Stimulated activated naive CD8-positive, alpha-beta T cell treated with anti-CD3 and anti-CD28 coated beads, Interleukin-15, amount 100 ng/mL, for 72 hours (primary cell): ENCODE results near the gene LDB2.

Experiments used
- ATAC-seq: fragments of 150-1000 bp; cut with Tn5 transposase; 2 replicates; pipeline ENCODE4 v1.10.0; 2021; ENCODE audit warnings: mild to moderate bottlenecking, moderate library complexity
- DNase-seq, 2 donors: peaks; one replicate each; pipeline ENCODE4 v3.0.0; 2021 to 2022
- H3K27ac Mint-ChIP-seq, 2 donors: one replicate each; pipeline ENCODE4 v1.8.0; 2022; ENCODE audit warnings: mild to moderate bottlenecking in 2 of 2, mixed read lengths in 2 of 2, moderate library complexity in 2 of 2
- H3K27me3 Mint-ChIP-seq: one replicate; pipeline ENCODE4 v1.8.0; 2022; ENCODE audit warnings: mixed read lengths
- H3K4me1 Mint-ChIP-seq: one replicate; pipeline ENCODE4 v1.8.0; 2022; ENCODE audit warnings: mild to moderate bottlenecking, mixed read lengths
- H3K4me3 Mint-ChIP-seq, 2 donors: one replicate each; pipeline ENCODE4 v1.8.0; 2022; ENCODE audit warnings: mild to moderate bottlenecking in 2 of 2, mixed read lengths in 2 of 2, moderate library complexity in 1 of 2
- H3K9me3 Mint-ChIP-seq, 2 donors: one replicate each; pipeline ENCODE4 v1.8.0; 2022; ENCODE audit warnings: mixed read lengths in 2 of 2

Gene LDB2

DNA sequence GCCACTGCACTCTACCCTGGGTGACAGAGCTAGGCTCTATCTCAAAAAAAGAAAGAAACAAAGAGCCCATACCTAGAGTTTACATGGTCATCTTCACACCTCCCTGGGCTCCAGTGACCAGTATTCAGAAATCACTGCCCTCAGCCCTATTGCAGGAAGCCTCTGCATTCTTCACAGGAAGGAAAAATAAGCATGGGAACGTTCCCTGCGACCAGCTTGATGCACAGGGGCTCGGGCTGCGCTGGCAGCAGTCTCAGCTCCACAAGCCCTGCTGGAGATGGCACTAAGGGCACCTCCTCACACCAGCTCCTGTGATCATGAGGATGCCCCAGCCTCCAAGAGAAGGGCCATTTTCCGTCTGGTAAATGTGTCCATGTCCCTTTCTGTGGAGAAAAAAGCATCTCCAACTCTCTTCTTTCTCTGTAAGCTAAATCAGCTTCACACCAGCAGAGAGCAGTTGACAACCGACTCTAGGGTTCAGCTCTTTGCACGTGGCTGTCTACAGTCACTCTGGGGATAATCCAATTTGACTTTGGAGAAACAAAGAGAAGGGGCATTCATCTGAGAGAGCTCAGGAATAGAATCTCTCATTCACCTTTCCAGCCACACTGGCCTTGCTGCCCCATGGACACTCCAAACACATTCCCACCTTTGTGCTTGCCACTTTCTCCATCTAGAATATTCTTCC is 33.1 kb downstream of the LDB2 start:
- no peaks in the 10 kb centered on the region for H3K9me3 Mint-ChIP-seq
- H3K4me1 Mint-ChIP-seq, result no peaks in the 10 kb centered on the region
- ATAC-seq (no peak), DNase-seq (no peak)
- H3K27ac Mint-ChIP-seq, result no peak overlapping the region
- H3K4me3 Mint-ChIP-seq, result no peak overlapping the region
- H3K27me3 Mint-ChIP-seq, result no peaks in the 10 kb centered on the region

DNA sequence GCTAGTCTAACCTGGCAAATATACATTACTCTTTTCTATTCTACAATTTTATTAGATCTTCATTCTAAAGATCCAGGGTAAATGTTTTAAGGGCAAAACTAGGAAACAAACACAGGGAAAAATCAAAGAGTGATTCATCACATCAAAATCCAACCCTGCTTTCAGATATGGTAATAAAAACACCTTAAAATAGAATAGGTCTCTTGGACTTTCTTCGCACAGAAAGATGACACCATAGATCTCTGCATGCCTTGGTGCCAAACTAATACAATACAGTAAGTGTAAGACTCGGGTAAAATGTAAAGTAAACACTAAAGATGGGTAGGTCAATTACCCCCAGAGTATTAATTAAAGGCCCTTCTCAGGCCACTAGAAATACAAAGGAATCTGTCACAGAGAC is 34.2 kb downstream of the LDB2 start:
- Mint-ChIP-seq H3K9me3 (no peaks in the 10 kb centered on the region), H3K27ac (no peak overlapping the region), H3K27me3 (no peaks in the 10 kb centered on the region), H3K4me3 (no peak overlapping the region), H3K4me1 (no peaks in the 10 kb centered on the region)
- DNase-seq, result no peak
- no peak for ATAC-seq

DNA sequence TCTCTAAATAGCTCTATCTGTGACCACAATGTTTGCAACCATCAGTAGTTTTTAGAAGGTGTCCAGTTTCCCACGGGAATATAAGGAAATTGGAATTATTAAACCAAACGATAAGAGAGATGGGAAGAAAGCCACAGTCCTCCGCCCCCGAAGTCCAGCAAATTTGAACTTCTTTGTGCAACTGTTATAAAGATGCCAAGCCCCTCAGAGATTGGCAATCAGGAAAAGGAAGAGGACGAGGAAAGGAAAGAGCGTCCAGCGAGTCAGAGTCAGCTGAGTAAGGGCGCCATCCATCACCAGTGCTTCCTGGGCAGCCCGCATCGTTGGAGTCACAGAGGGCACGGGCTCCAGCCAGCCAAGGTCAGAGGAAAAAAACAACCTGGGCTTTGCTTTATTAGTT is 35.7 kb downstream of the LDB2 start:
- ATAC-seq (no peak), DNase-seq (no peak)
- H3K27ac Mint-ChIP-seq, result no peak overlapping the region
- H3K27me3 Mint-ChIP-seq, result no peaks in the 10 kb centered on the region
- H3K4me1 Mint-ChIP-seq, result no peaks in the 10 kb centered on the region
- no peaks in the 10 kb centered on the region for H3K9me3 Mint-ChIP-seq
- H3K4me3 Mint-ChIP-seq, result no peak overlapping the region

DNA sequence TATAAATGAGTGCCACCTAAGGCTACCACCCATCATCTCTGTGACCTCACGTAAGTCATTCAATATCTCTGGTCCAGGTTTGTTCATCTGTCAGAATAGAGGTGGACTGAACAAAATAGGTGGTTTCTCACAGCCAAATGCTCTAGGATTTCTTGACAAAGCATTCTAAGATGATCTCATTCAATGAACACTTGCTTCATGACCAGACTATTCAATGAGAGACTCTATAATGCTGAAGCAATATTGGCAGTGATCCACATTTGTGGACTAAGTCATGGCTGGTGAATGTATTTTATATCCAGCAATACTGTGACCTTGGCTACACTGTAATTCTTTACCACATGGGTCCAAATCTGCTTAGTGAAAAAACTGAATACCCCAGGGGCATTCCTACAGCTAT is 37.9 kb downstream of the LDB2 start:
- DNase-seq (no peak), ATAC-seq (no peak)
- Mint-ChIP-seq H3K4me1 (no peaks in the 10 kb centered on the region), H3K9me3 (no peaks in the 10 kb centered on the region), H3K4me3 (no peak overlapping the region), H3K27ac (no peak overlapping the region), H3K27me3 (peaks cover 9% of the 10 kb centered on the region)

DNA sequence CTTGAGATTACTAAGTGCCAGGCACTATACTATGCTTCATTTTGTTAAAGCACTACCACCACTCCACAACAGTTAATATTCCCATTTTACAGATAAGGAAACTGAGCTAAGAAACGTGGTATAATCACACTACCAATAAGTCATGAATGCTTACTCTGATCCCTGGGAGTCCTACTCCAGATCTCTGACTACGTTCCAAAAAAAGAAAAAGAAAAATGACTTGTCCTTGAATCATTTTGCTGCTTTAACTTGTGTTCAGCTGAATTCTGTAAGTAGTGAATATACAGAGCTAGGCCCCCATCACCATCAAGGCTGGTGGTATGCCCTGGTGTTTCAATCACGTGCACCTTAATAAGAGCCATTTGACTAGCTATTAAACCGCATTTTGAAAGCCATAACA is 39.4 kb downstream of the LDB2 start:
- no peak for DNase-seq
- ATAC-seq, result no peak
- Mint-ChIP-seq H3K4me3 (no peak overlapping the region), H3K4me1 (no peaks in the 10 kb centered on the region), H3K9me3 (no peaks in the 10 kb centered on the region), H3K27me3 (peaks cover 9% of the 10 kb centered on the region), H3K27ac (no peak overlapping the region)

DNA sequence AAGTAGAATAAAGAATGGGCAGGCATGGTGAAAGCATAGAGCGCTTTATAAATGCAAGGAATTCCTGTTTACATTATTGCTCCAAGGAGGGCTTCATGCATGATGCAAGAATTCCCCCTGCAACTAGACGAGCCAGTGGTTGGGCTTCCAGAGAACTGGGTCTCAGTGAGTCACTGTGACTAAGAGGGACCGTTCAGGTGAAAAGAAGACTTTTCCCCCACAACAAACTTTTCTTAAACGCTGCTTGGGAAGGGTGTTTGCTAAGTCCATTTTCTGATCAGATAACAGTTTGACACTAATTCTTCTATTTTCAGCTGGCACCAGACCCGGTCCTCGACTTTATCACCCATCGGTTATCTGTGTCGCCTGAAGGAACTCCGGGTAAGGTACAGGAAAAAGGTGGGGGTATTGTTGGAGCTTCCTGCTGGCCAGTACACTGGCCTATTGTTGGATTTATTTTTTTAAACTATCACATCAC is 40.1 kb downstream of the LDB2 start:
- H3K9me3 Mint-ChIP-seq, result no peaks in the 10 kb centered on the region
- no peak overlapping the region for H3K4me3 Mint-ChIP-seq
- no peaks in the 10 kb centered on the region for H3K4me1 Mint-ChIP-seq
- no peak for ATAC-seq
- DNase-seq, result no peak
- peaks cover 9% of the 10 kb centered on the region for H3K27me3 Mint-ChIP-seq
- no peak overlapping the region for H3K27ac Mint-ChIP-seq

DNA sequence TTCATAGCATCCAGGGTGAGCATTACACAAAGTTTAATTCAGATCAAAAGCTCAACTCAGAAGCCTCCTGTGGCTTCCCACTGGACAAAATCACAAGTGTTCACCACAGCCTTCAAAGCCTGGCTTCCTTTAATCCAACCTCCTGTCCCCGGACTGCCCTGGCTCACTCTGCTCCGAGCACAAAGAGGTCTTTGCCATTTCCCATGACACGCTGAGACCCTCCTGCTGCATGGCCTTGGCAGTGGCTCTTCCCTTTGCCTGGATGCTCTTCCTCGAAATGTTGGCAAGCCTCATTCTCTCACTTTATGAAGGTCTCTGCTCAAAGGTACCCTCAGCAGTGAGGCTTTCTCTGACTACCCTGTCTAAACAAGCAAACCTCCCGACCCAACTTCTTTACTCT is 41.0 kb downstream of the LDB2 start:
- Mint-ChIP-seq H3K27ac (no peak overlapping the region), H3K9me3 (no peaks in the 10 kb centered on the region), H3K27me3 (peaks cover 9% of the 10 kb centered on the region), H3K4me3 (no peak overlapping the region), H3K4me1 (no peaks in the 10 kb centered on the region)
- DNase-seq, result no peak
- ATAC-seq, result no peak

DNA sequence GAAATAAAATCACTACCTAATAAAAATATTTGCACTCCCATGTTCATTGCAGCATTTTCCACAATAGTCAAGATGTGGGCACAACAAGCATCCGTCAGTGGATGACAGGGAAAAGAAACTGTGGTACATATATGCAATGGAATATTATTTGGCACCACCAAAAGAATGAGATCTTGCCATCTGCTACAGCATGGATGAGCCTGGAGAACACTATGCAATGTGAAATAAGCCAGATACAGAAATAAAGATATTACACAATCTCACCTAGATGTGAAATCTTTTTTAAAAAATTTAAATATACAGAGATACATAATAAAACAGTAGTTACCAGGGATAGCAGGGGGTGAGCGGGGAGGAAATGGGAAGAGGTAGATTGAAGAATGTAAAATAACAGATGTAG is 44.8 kb downstream of the LDB2 start:
- no peak overlapping the region for H3K27ac Mint-ChIP-seq
- H3K9me3 Mint-ChIP-seq, result no peaks in the 10 kb centered on the region
- no peak overlapping the region for H3K4me3 Mint-ChIP-seq
- DNase-seq (no peak), ATAC-seq (no peak)
- peaks cover 27% of the 10 kb centered on the region for H3K27me3 Mint-ChIP-seq
- H3K4me1 Mint-ChIP-seq, result no peaks in the 10 kb centered on the region

DNA sequence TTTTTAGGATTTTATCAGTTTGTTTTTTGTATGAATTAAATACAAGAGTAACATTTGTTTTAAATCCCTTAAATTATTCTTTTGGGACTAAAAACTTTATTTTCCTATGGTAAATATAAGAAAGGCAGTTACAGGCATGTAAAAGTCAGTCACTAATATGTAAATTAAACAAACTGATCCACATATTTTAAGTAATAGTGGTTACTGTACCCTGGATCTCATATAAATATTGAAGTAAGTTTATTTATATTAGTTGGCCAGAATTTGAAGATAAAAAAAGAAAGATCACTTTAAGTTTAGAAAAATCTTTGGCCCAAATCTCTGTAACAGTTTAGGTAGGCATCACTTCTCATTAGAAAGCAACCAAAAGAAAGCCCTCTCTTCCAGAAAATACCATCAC is 45.8 kb downstream of the LDB2 start:
- no peak overlapping the region for H3K27ac Mint-ChIP-seq

DNA sequence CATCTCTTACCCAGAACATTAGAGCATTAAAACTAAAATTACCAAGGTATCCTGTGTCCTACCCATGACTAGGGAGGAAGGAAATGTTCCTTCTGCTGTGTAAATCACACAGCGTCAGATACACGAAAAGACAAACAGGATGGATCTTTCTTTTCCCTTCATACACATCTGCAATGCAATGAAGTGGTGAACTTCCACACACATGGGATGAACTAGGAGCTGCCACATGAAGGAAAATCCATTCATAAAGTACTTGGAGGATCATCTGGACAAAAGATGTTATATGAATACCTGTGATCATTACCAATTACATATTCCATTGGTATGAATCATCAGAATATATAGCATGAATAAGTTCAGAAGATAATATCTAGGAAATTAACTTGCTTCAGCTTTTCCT is 46.2 kb downstream of the LDB2 start:
- Mint-ChIP-seq H3K27me3 (peaks cover 26% of the 10 kb centered on the region), H3K9me3 (no peaks in the 10 kb centered on the region), H3K4me1 (no peaks in the 10 kb centered on the region), H3K4me3 (no peak overlapping the region), H3K27ac (no peak overlapping the region)
- DNase-seq (no peak), ATAC-seq (no peak)

More for the DNA sequence above, 45.8 kb downstream of the LDB2 start:
- H3K27me3 Mint-ChIP-seq, result peaks cover 30% of the 10 kb centered on the region
- no peak overlapping the region for H3K4me3 Mint-ChIP-seq
- H3K9me3 Mint-ChIP-seq, result no peaks in the 10 kb centered on the region
- DNase-seq (no peak), ATAC-seq (no peak)
- H3K4me1 Mint-ChIP-seq, result no peaks in the 10 kb centered on the region

DNA sequence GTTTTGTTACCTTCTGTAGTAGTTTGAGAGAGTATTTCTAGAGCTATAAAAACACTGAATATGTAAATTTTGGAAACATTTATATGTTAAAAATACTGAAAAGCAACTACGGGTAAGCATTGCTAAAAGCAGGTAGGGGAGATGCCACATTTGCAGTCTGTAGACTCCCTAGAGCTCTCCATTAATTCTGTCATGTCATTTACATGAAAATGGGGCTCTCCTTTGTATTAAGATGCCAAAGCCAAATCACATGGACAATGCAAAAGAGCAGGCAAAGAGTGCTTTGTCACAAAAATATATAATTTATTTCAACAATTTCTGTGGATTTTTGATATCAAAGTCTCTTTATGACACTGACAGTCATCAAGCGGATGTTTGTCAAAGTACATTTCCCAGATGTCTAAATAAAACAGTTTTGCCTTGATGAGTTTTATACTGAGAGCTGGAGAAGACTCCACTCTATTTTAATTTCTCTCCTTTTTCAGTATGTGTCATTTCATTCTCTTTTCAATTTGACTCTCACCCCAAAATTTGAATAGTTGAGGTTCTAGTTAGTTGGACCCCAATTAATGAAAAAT is 51.8 kb downstream of the LDB2 start:
- Mint-ChIP-seq H3K4me1 (no peaks in the 10 kb centered on the region), H3K27ac (no peak overlapping the region), H3K27me3 (peaks cover 18% of the 10 kb centered on the region), H3K4me3 (no peak overlapping the region), H3K9me3 (no peaks in the 10 kb centered on the region)
- DNase-seq, result no peak
- ATAC-seq, result no peak

DNA sequence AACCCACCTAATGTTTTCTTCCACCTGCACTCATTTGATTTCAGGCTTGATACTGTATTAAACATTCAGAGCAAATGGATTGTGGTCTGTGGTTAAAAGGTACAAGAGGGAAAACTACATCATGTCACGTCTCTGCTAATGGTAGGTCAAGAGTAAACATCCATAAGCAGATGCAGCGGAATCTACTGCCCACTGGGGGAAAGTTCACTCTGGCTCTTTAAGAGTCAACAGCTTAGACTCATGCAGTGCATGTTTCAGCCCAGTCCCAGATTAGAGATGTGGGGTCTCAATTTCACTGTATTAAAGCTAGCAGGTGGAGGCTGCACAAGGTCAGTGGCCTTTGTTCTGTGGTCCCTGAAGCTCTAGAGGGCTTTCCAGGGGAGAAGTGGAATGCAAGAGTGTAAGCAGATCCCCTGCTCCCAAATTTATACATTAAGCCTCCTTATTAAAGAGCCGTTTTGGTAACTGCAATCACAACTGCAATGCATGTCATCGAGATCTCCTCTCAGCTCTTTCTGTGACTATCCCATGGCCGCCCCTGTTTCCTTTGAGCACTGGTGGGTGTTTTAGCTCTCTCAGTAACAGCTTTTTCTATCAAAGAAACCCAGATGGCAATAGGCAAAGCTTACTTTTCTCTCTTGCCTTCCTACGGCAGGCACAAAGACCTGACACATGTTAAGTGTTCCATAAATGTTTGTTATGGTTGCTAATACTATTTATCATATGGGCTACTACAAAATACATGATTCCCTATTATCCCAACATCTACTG is 53.4 kb downstream of the LDB2 start:
- no peak overlapping the region for H3K4me3 Mint-ChIP-seq
- peaks cover 15% of the 10 kb centered on the region for H3K27me3 Mint-ChIP-seq
- no peaks in the 10 kb centered on the region for H3K4me1 Mint-ChIP-seq
- H3K9me3 Mint-ChIP-seq, result no peaks in the 10 kb centered on the region
- no peak overlapping the region for H3K27ac Mint-ChIP-seq
- DNase-seq (no peak), ATAC-seq (no peak)

DNA sequence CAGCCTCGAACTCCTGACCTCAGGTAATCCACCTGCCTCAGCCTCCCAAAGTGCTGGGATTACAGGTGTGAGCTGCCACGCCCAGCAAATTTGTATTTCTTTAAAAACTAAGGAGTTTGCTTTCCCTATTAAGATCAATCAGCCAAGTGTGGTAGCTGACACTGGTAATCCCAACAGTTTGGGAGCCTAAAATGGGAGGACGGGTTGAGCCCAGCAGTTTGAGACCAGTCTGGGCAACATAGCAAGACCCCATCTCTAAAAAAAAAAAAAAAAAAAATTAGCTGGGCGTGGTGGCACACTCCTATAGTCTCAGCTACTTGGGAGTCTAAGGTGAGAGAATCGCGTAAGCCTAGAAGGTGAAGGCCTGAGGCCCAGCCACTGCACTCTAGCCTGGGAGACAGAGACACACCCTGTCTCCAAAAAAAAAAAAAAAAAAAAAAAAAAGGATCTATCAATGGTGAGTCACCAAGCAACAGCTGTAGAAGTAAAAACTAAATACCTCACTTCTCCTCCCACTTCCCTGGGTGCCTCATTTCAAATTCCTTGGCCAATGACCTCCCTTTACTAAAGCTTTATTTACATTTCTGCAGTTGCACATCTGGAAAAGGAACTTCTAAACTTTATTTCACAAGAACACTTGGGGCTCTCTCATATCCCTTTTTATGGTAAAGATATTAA is 54.5 kb downstream of the LDB2 start:
- Mint-ChIP-seq H3K4me3 (no peak overlapping the region), H3K27ac (peak overlapping the region in 1 of 2 donors; percentile 59), H3K27me3 (peaks cover 6% of the 10 kb centered on the region), H3K4me1 (no peaks in the 10 kb centered on the region), H3K9me3 (no peaks in the 10 kb centered on the region)
- ATAC-seq (no peak), DNase-seq (no peak)

DNA sequence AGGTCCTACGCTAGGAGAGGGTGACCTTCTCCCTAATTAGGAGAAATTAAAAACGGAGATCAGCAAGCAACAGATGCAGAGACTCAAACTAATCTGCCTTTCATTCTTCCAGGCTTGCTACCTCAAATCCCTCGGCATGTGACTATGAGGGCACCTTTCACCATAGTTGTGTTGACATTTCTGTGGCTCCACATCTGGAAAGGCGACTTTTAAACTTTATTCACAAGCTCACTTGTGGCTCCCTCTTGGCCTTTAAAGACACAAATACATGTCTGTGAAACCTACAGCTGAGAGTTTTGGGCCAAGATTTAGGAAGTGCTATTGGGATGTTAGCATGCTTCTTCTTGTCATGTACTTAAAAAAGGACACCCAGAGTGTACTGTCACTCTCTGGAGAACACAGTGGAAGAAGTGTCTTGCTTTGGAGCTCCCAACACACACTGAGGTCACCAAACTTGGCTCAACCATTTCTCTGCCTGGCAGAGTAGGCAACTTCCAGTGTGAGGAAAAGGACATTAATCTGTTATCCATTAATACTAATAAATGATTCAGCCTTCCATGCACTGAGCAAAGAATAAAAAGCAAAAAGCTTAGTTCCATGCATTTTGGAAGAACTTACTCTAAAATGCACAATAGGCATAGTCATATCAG is 60.1 kb downstream of the LDB2 start:
- no peaks in the 10 kb centered on the region for H3K4me1 Mint-ChIP-seq
- no peaks in the 10 kb centered on the region for H3K9me3 Mint-ChIP-seq
- H3K27me3 Mint-ChIP-seq, result peaks cover 8% of the 10 kb centered on the region

DNA sequence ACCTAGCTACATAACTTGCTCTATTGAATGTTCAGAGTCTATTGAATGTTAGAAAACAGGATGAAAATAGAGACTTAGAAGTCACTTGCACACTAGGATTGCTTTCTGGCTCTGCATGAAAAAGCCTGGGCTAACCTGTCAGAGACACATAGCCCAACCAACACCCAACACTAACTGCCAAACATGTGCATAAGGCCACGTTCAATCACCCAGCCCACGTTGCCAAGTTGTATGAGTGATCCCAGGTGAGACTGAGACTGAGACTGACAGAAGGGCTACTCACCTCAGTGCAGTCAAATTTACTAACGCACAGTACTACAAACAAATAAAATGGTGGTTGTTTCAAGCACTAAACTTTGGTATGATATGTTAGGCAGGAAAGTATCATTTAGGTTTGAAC is 61.0 kb downstream of the LDB2 start:
- Mint-ChIP-seq H3K4me1 (no peaks in the 10 kb centered on the region), H3K4me3 (no peak overlapping the region), H3K9me3 (no peaks in the 10 kb centered on the region), H3K27me3 (peaks cover 9% of the 10 kb centered on the region), H3K27ac (no peak overlapping the region)
- ATAC-seq, result no peak
- no peak for DNase-seq

More for the DNA sequence above, 60.1 kb downstream of the LDB2 start:
- ATAC-seq (no peak), DNase-seq (no peak)
- Mint-ChIP-seq H3K4me3 (no peak overlapping the region), H3K27ac (no peak overlapping the region)
